GM19324 (cell line): ENCODE measurements around the gene MLXIP.
"Not testable (repeated sequence)": the region's sequence is repeated elsewhere in the genome, so short reads cannot be mapped to it uniquely, and the experiment has no call there.

Experiments used
- ATAC-seq: cut with Tn5 transposase; IDR thresholded peaks from one replicate; pipeline ENCODE4 v1.9.1; 2021; ENCODE audit warnings: mild to moderate bottlenecking, moderate library complexity; ENCODE audit not compliant: unreplicated experiment, low FRiP score

Gene MLXIP

GRCh38 chr12:122094137-122094734 is 15.7 kb downstream of the MLXIP start:
- no peak for ATAC-seq

GRCh38 chr12:122094735-122095631 is 16.4 kb downstream of the MLXIP start:
- ATAC-seq: no peak

DNA sequence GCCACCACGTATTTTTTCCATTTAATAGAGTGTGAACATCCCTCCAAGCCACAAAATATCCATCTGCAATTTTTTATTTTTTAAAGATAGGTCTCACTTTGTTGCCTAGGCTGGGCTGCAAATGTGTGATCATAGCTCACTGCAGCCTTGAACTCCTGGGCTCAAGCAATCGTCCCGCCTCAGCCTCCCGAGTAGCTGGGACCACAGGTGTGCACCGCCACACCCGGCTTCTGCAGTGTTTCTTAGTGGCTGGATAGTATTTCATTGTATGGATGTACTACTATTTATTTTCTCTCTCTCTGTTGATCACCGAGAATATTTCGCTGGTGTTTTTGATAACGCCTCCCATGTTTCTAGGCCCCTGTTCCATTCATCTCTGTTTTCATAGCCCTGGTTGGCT is 17.5 kb downstream of the MLXIP start:
- no peak for ATAC-seq

GRCh38 chr12:122096591-122097149 is 18.1 kb downstream of the MLXIP start:
- ATAC-seq: no peak

DNA sequence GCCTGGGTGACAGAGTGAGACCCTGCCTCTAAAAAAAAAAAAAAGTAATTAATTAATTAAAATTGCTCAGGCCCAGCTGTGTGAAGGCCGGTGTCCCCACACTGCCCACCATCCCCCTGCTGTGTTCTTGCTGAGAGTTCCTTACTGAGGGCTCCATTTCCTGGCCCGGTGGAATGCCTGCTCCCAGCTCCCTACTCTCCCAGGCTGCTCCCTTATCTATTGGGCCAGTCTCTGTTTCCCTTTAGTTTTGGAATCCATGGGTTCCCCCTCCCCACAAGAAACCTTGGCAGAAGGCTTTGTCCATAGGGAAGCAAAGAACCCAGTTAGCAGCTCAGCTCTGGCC is 19.0 kb downstream of the MLXIP start:
- no peak for ATAC-seq

- no peak for ATAC-seq
Observed at GRCh38 chr12:122097927-122098756, 19.6 kb downstream of the MLXIP start.

GRCh38 chr12:122099280-122099749 is 20.8 kb downstream of the MLXIP start:
- ATAC-seq: no peak

DNA sequence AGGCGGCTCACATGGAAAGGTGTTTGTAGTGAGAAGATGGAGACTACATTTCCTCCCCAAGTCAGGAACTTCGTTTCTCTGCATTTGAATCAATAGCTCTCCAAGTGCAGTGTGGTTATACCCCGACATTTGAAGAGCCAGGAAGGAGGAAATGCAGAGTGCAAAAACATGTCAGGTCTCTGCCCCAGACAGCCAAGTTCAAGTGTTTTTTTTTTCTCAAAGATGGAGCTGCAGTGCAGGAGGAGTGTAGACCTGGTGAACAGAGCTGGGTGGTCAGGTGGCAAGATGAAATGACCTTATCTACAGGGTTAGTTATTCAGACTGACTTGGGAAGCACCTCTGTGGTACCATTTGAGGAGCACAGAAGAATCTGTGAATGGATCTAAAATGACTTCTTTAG is 21.3 kb downstream of the MLXIP start:
- no peak for ATAC-seq

- ATAC-seq: no peak
Observed at GRCh38 chr12:122100568-122100967, 22.0 kb downstream of the MLXIP start.

DNA sequence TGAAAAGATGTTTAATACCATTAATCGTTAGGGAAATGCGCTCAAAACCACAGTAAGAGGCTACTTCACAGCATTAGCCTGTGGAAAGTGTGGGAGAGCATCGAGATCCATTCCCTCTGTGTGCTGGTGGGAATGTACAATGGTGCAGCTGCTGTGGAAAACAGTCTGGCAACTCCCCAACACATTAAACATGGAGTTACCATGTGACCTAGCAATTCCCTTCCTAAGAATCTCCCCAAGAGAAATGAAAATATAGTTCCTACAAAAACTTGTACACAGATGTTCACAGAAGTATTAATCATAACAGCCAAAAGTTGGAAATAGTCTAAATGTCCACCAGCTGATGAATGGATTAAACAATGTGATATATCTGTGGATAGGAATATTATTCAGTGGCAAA is 23.8 kb downstream of the MLXIP start:
- ATAC-seq: no peak

GRCh38 chr12:122104844-122105243 is 26.3 kb downstream of the MLXIP start:
- no peak for ATAC-seq

GRCh38 chr12:122105496-122105895 is 26.9 kb downstream of the MLXIP start:
- ATAC-seq: not testable (repeated sequence)

DNA sequence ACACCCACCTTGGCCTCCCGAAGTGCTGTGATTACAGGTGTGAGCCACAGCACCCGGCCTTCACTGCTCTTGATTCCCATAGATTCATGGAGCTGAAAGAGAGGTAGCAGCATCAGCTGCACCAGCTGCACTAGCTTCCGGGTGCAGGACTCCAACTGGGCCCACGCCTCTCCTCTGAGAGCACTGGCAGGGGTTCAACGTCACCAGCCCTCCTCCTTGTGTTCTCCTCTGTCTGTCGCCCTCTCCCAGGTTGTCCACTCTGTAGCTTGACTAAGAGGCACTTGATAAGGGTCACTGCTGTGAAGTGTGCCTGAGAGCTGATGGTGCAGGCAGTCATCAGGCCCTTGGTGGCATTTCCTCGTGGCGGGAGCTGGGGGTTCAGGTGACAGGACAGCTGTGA is 28.3 kb downstream of the MLXIP start:
- ATAC-seq: no peak

DNA sequence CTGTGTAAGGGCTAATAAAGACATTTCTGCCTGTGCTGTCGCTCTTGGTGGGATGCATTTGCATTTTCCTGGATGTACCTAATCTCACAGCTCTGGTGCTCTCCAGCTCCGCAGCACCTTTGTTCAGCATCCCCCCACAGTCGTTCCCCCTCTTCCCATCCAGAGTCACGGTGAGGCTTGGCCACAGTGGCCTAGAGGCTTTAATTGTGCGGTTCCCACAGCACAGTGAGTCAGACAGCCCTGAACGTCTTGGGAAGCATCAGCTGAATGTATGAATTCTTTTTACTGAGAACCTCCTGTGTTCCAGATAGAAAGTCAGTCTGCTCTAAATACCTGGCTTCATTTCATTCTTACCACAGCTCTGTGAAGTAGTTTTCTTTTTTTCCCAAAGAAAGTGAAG is 28.7 kb downstream of the MLXIP start:
- no peak for ATAC-seq

DNA sequence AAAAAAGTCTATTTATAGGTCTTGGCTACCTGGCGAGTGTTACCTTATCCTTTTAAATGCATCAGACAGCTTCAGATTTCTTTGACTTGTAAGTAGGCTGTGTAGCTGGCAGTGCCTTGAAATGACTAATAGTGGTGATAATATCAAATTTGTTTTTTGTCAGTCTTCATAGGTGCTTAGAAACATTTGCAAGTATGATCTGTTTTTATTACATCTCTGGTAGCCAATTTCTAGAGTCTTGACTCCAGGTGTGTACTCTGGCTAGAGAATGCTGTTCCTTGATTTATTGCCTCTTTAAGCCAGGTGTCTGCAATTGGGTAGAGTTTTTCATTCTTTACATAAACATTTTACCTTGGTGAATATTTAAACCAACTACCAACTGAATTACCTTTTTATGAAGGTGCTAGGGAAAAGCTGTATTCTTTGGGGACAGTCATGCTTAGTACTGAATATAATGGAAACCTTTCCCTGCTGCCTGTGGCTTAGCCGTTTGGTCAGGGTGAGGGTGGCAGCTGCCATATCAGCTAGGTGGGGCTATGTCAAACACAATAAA is 32.6 kb downstream of the MLXIP start:
- no peak for ATAC-seq

- ATAC-seq: no peak
Observed at GRCh38 chr12:122116707-122117535, 38.4 kb downstream of the MLXIP start.

- no peak for ATAC-seq
Observed at GRCh38 chr12:122117979-122118378, 39.4 kb downstream of the MLXIP start.

DNA sequence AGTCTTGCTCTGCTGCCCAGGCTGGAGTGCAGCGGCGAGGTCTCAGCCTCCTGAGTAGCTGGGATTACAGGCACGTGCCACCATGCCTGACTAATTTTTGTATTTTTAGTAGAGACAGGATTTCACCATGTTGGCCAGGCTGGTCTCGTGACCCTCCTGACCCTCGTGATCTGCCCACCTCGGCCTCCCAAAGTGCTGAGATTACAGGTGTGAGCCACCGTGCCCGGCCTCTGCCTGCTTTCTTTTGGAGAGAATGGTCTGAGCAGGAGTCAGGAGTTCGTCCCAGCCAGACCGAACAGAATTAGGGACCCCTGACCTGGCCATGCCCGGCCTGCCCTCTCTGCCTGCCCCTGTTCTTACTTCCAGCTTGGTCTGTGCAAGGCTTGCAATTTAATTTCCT is 42.8 kb downstream of the MLXIP start:
- not testable (repeated sequence) for ATAC-seq

- no peak for ATAC-seq
Observed at GRCh38 chr12:122121745-122122144, 43.2 kb downstream of the MLXIP start.
